ENCODE measurements around the gene DNM2. TPM values are rescaled to one million over a fixed set of nuclear protein-coding genes. Genes with fewer than 3 reads are reported as not detected.
A peak's percentile ranks its signal among the peaks of the same experiment; 100 is the strongest.

DNM2 gene
- total and polyA plus RNA-seq, 2 of the 13 experiments (the other 11 are each of a cell fraction or from before 2014, with no cell fraction given) = 41.7 to 59.8 TPM

GRCh38 chr19:10852098-10852800 is 134.4 kb downstream of the DNM2 start:
- H3K27me3 ChIP-seq (ENCODE audit: control insufficient read depth in 1 of 2, insufficient read depth in 2 of 2, low read length in 2 of 2) = no peaks in the 10 kb centered on the region; a peak in 1 of 5 replicates
- WGBS (ENCODE audit: low lambda C conversion rate) = 31% methylated on average over 7 of the region's 7 CpGs
- no peak for FAIRE-seq
- H3K27ac ChIP-seq (ENCODE audit: extremely low read length, insufficient read depth, low read length) = no peak overlapping the region
- H3K4me2 ChIP-seq (ENCODE audit: low read depth, low read length) = no peak overlapping the region
- H3K79me2 ChIP-seq (ENCODE audit: insufficient read depth, low read length) = no peaks in the 10 kb centered on the region
- in situ Hi-C loops (cut with HindIII; ENCODE audit: extremely low pct_ligation_motif_present, low pct_unique_long_range_greater_than_20kb) = no loop called here
- H4K20me1 ChIP-seq (ENCODE audit: insufficient read depth, low read length) = no peaks in the 10 kb centered on the region
- ChIA-PET CTCF (ENCODE audit: low intra/inter-chr PET ratio, low total read pairs) (no interaction called here), POLR2A (no interaction called here)
- no TSS peak for BruUV-seq (replicated peaks)
- intact Hi-C loops (cut with micrococcal nuclease; ENCODE audit: unreplicated experiment) = no loop called here
- H3K4me3 ChIP-seq (replicated peaks in 1 of 3; ENCODE audit: insufficient read depth in 1 of 3, low read depth in 2 of 3, low read length in 3 of 3) = no peak overlapping the region
- H3K4me1 ChIP-seq (ENCODE audit: insufficient read depth, low read length) = peaks cover 36% of the 10 kb centered on the region
- TF ChIP-seq FOXK1 (CRISPR knock-in tag; IDR thresholded peaks at IDR 0.05; ENCODE audit: borderline replicate concordance, low read depth) = no peak
- peak; percentile 81 for TF ChIP-seq ZFP36 (IDR thresholded peaks at IDR 0.05; ENCODE audit: borderline replicate concordance, low read depth, low read length, partially characterized antibody)
- TF ChIP-seq FOSL2 (CRISPR knock-in tag; IDR thresholded peaks at IDR 0.05) = 0 out of 2 replicates have a peak, but pooled peaks have one; percentile 14
- TF ChIP-seq ZNF770 (CRISPR knock-in tag; IDR thresholded peaks at IDR 0.05) = peak; percentile 67; the same call in 1 of the 2 replicates
- peak; percentile 36 for TF ChIP-seq TEAD3 (CRISPR knock-in tag; optimal IDR thresholded peaks at IDR 0.05; ENCODE audit: borderline replicate concordance)
- peak; percentile 24 for ATAC-seq
- no peaks in the 10 kb centered on the region for H3K36me3 ChIP-seq (replicated peaks in 1 of 2; ENCODE audit: control insufficient read depth in 1 of 2, insufficient read depth in 2 of 2, low read length in 2 of 2)
- DNase-seq (ENCODE audit: low spot score) = peak; percentile 63
- H2AFZ ChIP-seq (ENCODE audit: low read length) = no peak overlapping the region
- H3K9me3 ChIP-seq (ENCODE audit: low read length) = no peaks in the 10 kb centered on the region
- H3K9ac ChIP-seq (ENCODE audit: insufficient read depth, low read depth, low read length) = no peak overlapping the region

GRCh38 chr19:10852941-10853340 is 135.1 kb downstream of the DNM2 start:
- ChIA-PET POLR2A (interaction anchor here (2.3 to 2.5 kb wide), 2 partner anchors 11 to 17 kb away, joined by 9 to 30 read pairs; partner anchors contain the start of gene TMED1), CTCF (ENCODE audit: low intra/inter-chr PET ratio, low total read pairs) (no interaction called here)
- in situ Hi-C loops (cut with HindIII; ENCODE audit: extremely low pct_ligation_motif_present, low pct_unique_long_range_greater_than_20kb) = no loop called here
- Histone ChIP-seq H3K9ac (ENCODE audit: insufficient read depth, low read depth, low read length) (no peak overlapping the region), H2AFZ (ENCODE audit: low read length) (no peak overlapping the region), H3K79me2 (ENCODE audit: insufficient read depth, low read length) (no peaks in the 10 kb centered on the region), H3K4me2 (ENCODE audit: low read depth, low read length) (0 out of 2 replicates have a peak overlapping the region, but pooled peaks have one; percentile 7), H3K36me3 (replicated peaks in 1 of 2; ENCODE audit: control insufficient read depth in 1 of 2, insufficient read depth in 2 of 2, low read length in 2 of 2) (no peaks in the 10 kb centered on the region), H3K27ac (ENCODE audit: extremely low read length, insufficient read depth, low read length) (no peak overlapping the region), H3K4me1 (ENCODE audit: insufficient read depth, low read length) (peaks cover 36% of the 10 kb centered on the region), H4K20me1 (ENCODE audit: insufficient read depth, low read length) (no peaks in the 10 kb centered on the region), H3K9me3 (ENCODE audit: low read length) (no peaks in the 10 kb centered on the region), H3K27me3 (ENCODE audit: control insufficient read depth in 1 of 2, insufficient read depth in 2 of 2, low read length in 2 of 2) (no peaks in the 10 kb centered on the region; a peak in 1 of 5 replicates), H3K4me3 (replicated peaks in 1 of 3; ENCODE audit: insufficient read depth in 1 of 3, low read depth in 2 of 3, low read length in 3 of 3) (no peak overlapping the region)
- no peak for ATAC-seq
- FAIRE-seq = no peak
- WGBS (ENCODE audit: low lambda C conversion rate) = 10% methylated on average over 7 of the region's 7 CpGs
- DNase-seq (ENCODE audit: low spot score) = no peak
- intact Hi-C loops (cut with micrococcal nuclease; ENCODE audit: unreplicated experiment) = no loop called here
- BruUV-seq (replicated peaks) = no TSS peak
- TF ChIP-seq ZNF770 (CRISPR knock-in tag; IDR thresholded peaks at IDR 0.05) = peak; percentile 81
- peak; percentile 32; the same call in 1 of the 2 replicates for TF ChIP-seq CEBPB (IDR thresholded peaks at IDR 0.05; ENCODE audit: borderline replicate concordance, low read depth, low read length)
- no peak for TF ChIP-seq ZNF556 (CRISPR knock-in tag; IDR thresholded peaks at IDR 0.05; ENCODE audit: borderline replicate concordance)
- TF ChIP-seq ZNF121 (CRISPR knock-in tag; IDR thresholded peaks at IDR 0.05) = peak; percentile 83
- TF ChIP-seq CEBPG (CRISPR knock-in tag; IDR thresholded peaks at IDR 0.05) = peak; percentile 49; the same call in 1 of the 2 replicates
- TF ChIP-seq ZMYM3 (CRISPR knock-in tag; IDR thresholded peaks at IDR 0.05) = 0 out of 2 replicates have a peak, but pooled peaks have one; percentile 21
- TF ChIP-seq ZBTB8A (CRISPR knock-in tag; IDR thresholded peaks at IDR 0.05; ENCODE audit: borderline replicate concordance, low read depth) = no peak

Data from HepG2 (cell line).